GM23338 (cell line): ENCODE measurements around the gene MICALL1. TPM values are rescaled to one million over a fixed set of nuclear protein-coding genes. Genes with fewer than 3 reads are reported as not detected.

Experiments
- ATAC-seq: fragments of 200-7000 bp; cut with Tn5 transposase; 3 replicates; pipeline ENCODE4 v1.9.1; 2020
- DNase-seq: peaks from one replicate; pipeline ENCODE4 v3.0.0-alpha.2; 2015; ENCODE audit warnings: low spot score
- H2AFZ ChIP-seq: fragments of 200-600 bp; sonication (generic); 2 replicates; pipeline ENCODE4 v1.8.0; 2016; ENCODE audit warnings: antibody characterized with exemption, mild to moderate bottlenecking, moderate library complexity
- H3F3A ChIP-seq: fragments of 200-600 bp; sonication (generic); replicated peaks from 2 replicates; pipeline ENCODE4 v1.8.0; 2017; ENCODE audit warnings: antibody characterized with exemption, mixed run types, low read depth
- H3K27ac ChIP-seq: fragments of 200-600 bp; sonication (generic); 2 replicates; pipeline ENCODE4 v1.6.1; 2016; ENCODE audit warnings: low read depth
- H3K27me3 ChIP-seq: fragments of 200-600 bp; sonication (generic); 2 replicates; pipeline ENCODE4 v1.8.0; 2016; ENCODE audit warnings: mild to moderate bottlenecking, mixed run types, moderate library complexity; ENCODE audit not compliant: insufficient read depth
- H3K36me3 ChIP-seq: fragments of 200-600 bp; sonication (generic); 2 replicates; pipeline ENCODE4 v1.8.0; 2016; ENCODE audit warnings: mild to moderate bottlenecking; ENCODE audit not compliant: insufficient read depth
- H3K4me1 ChIP-seq: fragments of 200-600 bp; sonication (generic); 2 replicates; pipeline ENCODE4 v1.8.0; 2016; ENCODE audit warnings: mild to moderate bottlenecking, moderate library complexity; ENCODE audit not compliant: insufficient read depth
- H3K4me2 ChIP-seq: fragments of 200-600 bp; sonication (generic); 2 replicates; pipeline ENCODE4 v1.7.1; 2017; ENCODE audit warnings: mixed run types
- H3K4me3 ChIP-seq: fragments of 200-600 bp; sonication (generic); 2 replicates; pipeline ENCODE4 v1.6.1; 2016; ENCODE audit warnings: mixed run types
- H3K79me2 ChIP-seq: fragments of 200-600 bp; sonication (generic); replicated peaks from 2 replicates; pipeline ENCODE4 v1.8.0; 2017; ENCODE audit warnings: mild to moderate bottlenecking; ENCODE audit not compliant: insufficient read depth
- H3K9me2 ChIP-seq: fragments of 200-600 bp; sonication (generic); 2 replicates; pipeline ENCODE4 v1.8.0; 2017; ENCODE audit not compliant: insufficient read depth
- H4K20me1 ChIP-seq: fragments of 200-600 bp; sonication (generic); replicated peaks from 2 replicates; pipeline ENCODE4 v1.8.0; 2017; ENCODE audit warnings: mild to moderate bottlenecking; ENCODE audit not compliant: insufficient read depth
- H3K27ac Mint-ChIP-seq: 2 replicates; pipeline ENCODE4 v1.8.0; 2020; ENCODE audit warnings: inconsistent platforms, mild to moderate bottlenecking, moderate library complexity, mixed read lengths
- H3K27me3 Mint-ChIP-seq: 3 replicates; pipeline ENCODE4 v1.8.0; 2022; ENCODE audit warnings: low read depth, mild to moderate bottlenecking, moderate library complexity, mixed read lengths, inconsistent platforms; ENCODE audit not compliant: insufficient read depth, poor library complexity
- H3K36me3 Mint-ChIP-seq: 3 replicates; pipeline ENCODE4 v1.8.0; 2021; ENCODE audit warnings: low read depth, mild to moderate bottlenecking, inconsistent platforms, moderate library complexity, mixed read lengths
- H3K4me1 Mint-ChIP-seq: 3 replicates; pipeline ENCODE4 v1.8.0; 2020; ENCODE audit warnings: mild to moderate bottlenecking, inconsistent platforms, mixed read lengths
- H3K4me3 Mint-ChIP-seq: 3 replicates; pipeline ENCODE4 v1.8.0; 2021; ENCODE audit warnings: moderate library complexity, mild to moderate bottlenecking, inconsistent platforms, mixed read lengths
- H3K9me3 Mint-ChIP-seq: 3 replicates; pipeline ENCODE4 v1.8.0; 2020; ENCODE audit warnings: moderate library complexity, mild to moderate bottlenecking, inconsistent platforms, mixed read lengths
- CREB1 ChIP-seq: fragments of 250-450 bp; sonication (Bioruptor Pico); IDR thresholded peaks from 2 replicates; pipeline ENCODE4 v1.5.0; 2020; ENCODE audit warnings: low read depth, mild to moderate bottlenecking, moderate library complexity
- CTCF ChIP-seq, 2 experiments: fragments of 200-600 bp in 1 of 2; sonication (generic) in 1 of 2; conservative IDR thresholded peaks; 2 replicates each; pipeline versions ENCODE4 v1.5.1 to v1.6.1; 2016 to 2017; ENCODE audit warnings: antibody characterized with exemption in 2 of 2, low read depth in 2 of 2, mild to moderate bottlenecking in 2 of 2, moderate library complexity in 1 of 2
- ETS1 ChIP-seq: IDR thresholded peaks from 2 replicates; pipeline ENCODE4 v1.6.1; 2016; ENCODE audit warnings: antibody characterized with exemption
- EZH2 ChIP-seq: fragments of 200-600 bp; sonication (generic); IDR thresholded peaks from one replicate; pipeline ENCODE4 v1.8.0; 2017; ENCODE audit warnings: antibody characterized with exemption, mild to moderate bottlenecking, low read depth; ENCODE audit not compliant: unreplicated experiment
- EZH2phosphoT487 ChIP-seq: fragments of 200-600 bp; sonication (generic); IDR thresholded peaks from one replicate; pipeline ENCODE4 v1.8.1; 2018; ENCODE audit warnings: antibody characterized with exemption; ENCODE audit not compliant: unreplicated experiment
- NANOG ChIP-seq: IDR thresholded peaks from 2 replicates; pipeline ENCODE4 v1.6.1; 2016; ENCODE audit warnings: antibody characterized with exemption, borderline replicate concordance
- POLR2AphosphoS5 ChIP-seq: IDR thresholded peaks from 2 replicates; pipeline ENCODE4 v1.6.1; 2016; ENCODE audit warnings: antibody characterized with exemption, low read depth
- REST ChIP-seq: IDR thresholded peaks from one replicate; pipeline ENCODE4 v1.6.1; 2018; ENCODE audit warnings: antibody characterized with exemption; ENCODE audit not compliant: unreplicated experiment
- STAT1 ChIP-seq: IDR thresholded peaks from one replicate; pipeline ENCODE4 v1.6.1; 2016; ENCODE audit warnings: antibody characterized with exemption; ENCODE audit not compliant: unreplicated experiment
- ZNF114 ChIP-seq: fragments of 250-450 bp; sonication (Bioruptor Pico); IDR thresholded peaks from 2 replicates; pipeline ENCODE4 v1.5.0; 2020; ENCODE audit warnings: mild to moderate bottlenecking, moderate library complexity
- ZNF331 ChIP-seq: fragments of 250-450 bp; sonication (Bioruptor Pico); IDR thresholded peaks from 2 replicates; pipeline ENCODE4 v1.5.0; 2020; ENCODE audit warnings: low read depth, mild to moderate bottlenecking, moderate library complexity
- long read RNA-seq: library from polyadenylated mRNA; unstranded; transcript quantifications from one replicate; pipeline ENCODE4 v2.0.0, GENCODE V29; 2020; ENCODE audit not compliant: unreplicated experiment
- polyA plus RNA-seq: library from polyadenylated mRNA; unstranded; fragments of >200 nt; fragmentation: Nextera tagmentation; extraction: Ambion mirVana; gene quantifications from 2 replicates; pipeline ENCODE4 v1.2.1, GENCODE V29; 2016
- total RNA-seq: library from RNA; depleted of rRNA; stranded (reverse); fragments of >200 nt; shearing (Covaris generic); gene quantifications from 2 replicates; pipeline ENCODE4 v1.2.3, GENCODE V29; 2014; rRNA removed

MICALL1 gene
- 33.1 and 34.8 TPM in 2 replicates for total RNA-seq
- 4.8 and 5.9 TPM in 2 replicates for polyA plus RNA-seq
- long read RNA-seq, partial matches to known transcripts = 2 of 4 reads
- long read RNA-seq, other reads (novel, unspliced or antisense) = 2 of 4 reads

- ATAC-seq (peak; percentile 77), DNase-seq (peak; percentile 82)
- peak within 1 kb of the TSS; percentile 75 for H3K4me3 ChIP-seq
- no peaks in the 10 kb centered on the region; the same call in 1 of the 2 replicates for H3K79me2 ChIP-seq
- H3K36me3 ChIP-seq = no peaks in the 10 kb centered on the region
- Mint-ChIP-seq H3K36me3 (peaks cover 4% of the 10 kb centered on the region; the same call in 1 of the 3 replicates), H3K4me3 (peak within 1 kb of the TSS; percentile 77), H3K9me3 (no peaks in the 10 kb centered on the region; the same call in 2 of the 3 replicates), H3K27ac (peak within 1 kb of the TSS; percentile 42), H3K27me3 (peaks cover 12% of the 10 kb centered on the region), H3K4me1 (peaks cover 31% of the 10 kb centered on the region)
- H3K4me1 ChIP-seq = peaks cover 20% of the 10 kb centered on the region
- H4K20me1 ChIP-seq = no peaks in the 10 kb centered on the region; the same call in 1 of the 2 replicates
- peak within 1 kb of the TSS; percentile 89 for H3K4me2 ChIP-seq
- no peaks in the 10 kb centered on the region for H3K27me3 ChIP-seq
- TF ChIP-seq CTCF (conservative IDR thresholded peaks at IDR 0.05; ENCODE audit: low read depth in 2 of 2) (peak in 1 of 2 experiments; percentile 46; a peak in 2 of 4 replicates), NANOG (no peak)
- H3F3A ChIP-seq = peaks cover 21% of the 10 kb centered on the region
- peak within 1 kb of the TSS; percentile 50; the same call in 1 of the 2 replicates for H3K27ac ChIP-seq
- H2AFZ ChIP-seq = peak within 1 kb of the TSS; percentile 84
- peaks cover 7% of the 10 kb centered on the region; the same call in 1 of the 2 replicates for H3K9me2 ChIP-seq
These were observed at the start of gene MICALL1 for GRCh38 chr22:37905534-37906363. Gene MICALL1 (plus strand): TSS chr22:37906297. CDS start chr22:37906423, 126 bp downstream.

GRCh38 chr22:37860796-37861421 is 45.2 kb upstream of the MICALL1 start:
- H3K9me2 ChIP-seq = no peaks in the 10 kb centered on the region
- peaks cover 89% of the 10 kb centered on the region for H3K36me3 ChIP-seq
- no peak overlapping the region for H3K4me3 ChIP-seq
- peak overlapping the region; percentile 69; the same call in 1 of the 2 replicates for H3K27ac ChIP-seq
- Mint-ChIP-seq H3K36me3 (peaks cover 91% of the 10 kb centered on the region), H3K4me3 (no peak overlapping the region), H3K9me3 (no peaks in the 10 kb centered on the region; the same call in 2 of the 3 replicates), H3K27ac (no peak overlapping the region), H3K4me1 (peaks cover 4% of the 10 kb centered on the region; the same call in 2 of the 3 replicates), H3K27me3 (peaks cover 4% of the 10 kb centered on the region)
- no peak overlapping the region for H3K4me2 ChIP-seq
- no peaks in the 10 kb centered on the region for H3K4me1 ChIP-seq
- H4K20me1 ChIP-seq = peaks cover 47% of the 10 kb centered on the region
- no peaks in the 10 kb centered on the region for H3K27me3 ChIP-seq
- ATAC-seq (no peak), DNase-seq (no peak)
- peaks cover 45% of the 10 kb centered on the region for H3K79me2 ChIP-seq
- peaks cover 68% of the 10 kb centered on the region for H3F3A ChIP-seq
- H2AFZ ChIP-seq = no peak overlapping the region
- TF ChIP-seq NANOG = no peak
- TF ChIP-seq CTCF (conservative IDR thresholded peaks at IDR 0.05; ENCODE audit: low read depth in 2 of 2) = no peak
- TF ChIP-seq ZNF114 (CRISPR knock-in tag) = no peak
- no peak for TF ChIP-seq REST
- no peak for TF ChIP-seq EZH2phosphoT487
- TF ChIP-seq CREB1 (CRISPR knock-in tag) = no peak
- no peak for TF ChIP-seq ETS1
- TF ChIP-seq STAT1 = no peak
- TF ChIP-seq POLR2AphosphoS5 = no peak
- no peak for TF ChIP-seq EZH2
- TF ChIP-seq ZNF331 (CRISPR knock-in tag) = no peak
